Measurements from ENCODE around the gene DNAJB4. TPM values are rescaled to one million over a fixed set of nuclear protein-coding genes. Genes with fewer than 3 reads are reported as not detected.
A peak's percentile ranks its signal among the peaks of the same experiment; 100 is the strongest.

Gene DNAJB4
- total RNA-seq, 1 experiment from 2014 or later: 23.0 TPM

DNA sequence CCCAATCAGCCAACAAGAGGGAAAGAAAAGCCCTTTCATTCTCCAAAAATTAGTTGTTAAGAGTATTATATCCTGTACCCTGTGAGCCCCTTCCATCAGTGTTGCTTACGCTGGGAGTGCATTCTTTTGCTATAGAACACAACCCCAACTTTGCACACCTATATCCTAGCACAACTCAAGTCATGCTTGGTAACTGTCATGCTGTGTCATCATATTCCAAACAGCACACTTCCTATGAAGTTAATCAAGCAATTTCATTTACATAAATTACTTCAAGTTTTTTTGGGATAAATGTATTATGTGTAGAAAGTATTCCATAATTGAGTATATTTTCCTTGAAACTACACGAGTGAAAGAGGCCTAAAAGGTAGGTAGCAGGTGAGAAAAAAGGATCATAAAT lies 45.9 kb upstream of the DNAJB4 start:
- intact Hi-C loops (cut with micrococcal nuclease; ENCODE audit: unreplicated experiment): no loop called here
- H3K4me1 Mint-ChIP-seq (ENCODE audit: low read depth, unreplicated experiment): peaks cover 14% of the 10 kb centered on the region
- CTCF ChIA-PET: no interaction called here
- TF ChIP-seq, protein P1, sequence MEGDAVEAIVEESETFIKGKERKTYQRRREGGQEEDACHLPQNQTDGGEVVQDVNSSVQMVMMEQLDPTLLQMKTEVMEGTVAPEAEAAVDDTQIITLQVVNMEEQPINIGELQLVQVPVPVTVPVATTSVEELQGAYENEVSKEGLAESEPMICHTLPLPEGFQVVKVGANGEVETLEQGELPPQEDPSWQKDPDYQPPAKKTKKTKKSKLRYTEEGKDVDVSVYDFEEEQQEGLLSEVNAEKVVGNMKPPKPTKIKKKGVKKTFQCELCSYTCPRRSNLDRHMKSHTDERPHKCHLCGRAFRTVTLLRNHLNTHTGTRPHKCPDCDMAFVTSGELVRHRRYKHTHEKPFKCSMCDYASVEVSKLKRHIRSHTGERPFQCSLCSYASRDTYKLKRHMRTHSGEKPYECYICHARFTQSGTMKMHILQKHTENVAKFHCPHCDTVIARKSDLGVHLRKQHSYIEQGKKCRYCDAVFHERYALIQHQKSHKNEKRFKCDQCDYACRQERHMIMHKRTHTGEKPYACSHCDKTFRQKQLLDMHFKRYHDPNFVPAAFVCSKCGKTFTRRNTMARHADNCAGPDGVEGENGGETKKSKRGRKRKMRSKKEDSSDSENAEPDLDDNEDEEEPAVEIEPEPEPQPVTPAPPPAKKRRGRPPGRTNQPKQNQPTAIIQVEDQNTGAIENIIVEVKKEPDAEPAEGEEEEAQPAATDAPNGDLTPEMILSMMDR (IDR thresholded peaks at IDR 0.05; ENCODE audit: unreplicated experiment): no peak
- no peak for DNase-seq
- H3K4me3 Mint-ChIP-seq (ENCODE audit: low read depth, unreplicated experiment): no peak overlapping the region
- H3K9me3 Mint-ChIP-seq (ENCODE audit: low read depth, unreplicated experiment): no peaks in the 10 kb centered on the region
- H3K27me3 Mint-ChIP-seq (ENCODE audit: unreplicated experiment): no peaks in the 10 kb centered on the region
- H3K36me3 Mint-ChIP-seq (ENCODE audit: insufficient read depth, unreplicated experiment): peaks cover 55% of the 10 kb centered on the region
- H3K27ac Mint-ChIP-seq (ENCODE audit: unreplicated experiment): peak overlapping the region; percentile 12
- BruUV-seq (replicated peaks): no TSS peak

- no TSS peak for BruUV-seq (replicated peaks)
- intact Hi-C loops (cut with micrococcal nuclease; ENCODE audit: unreplicated experiment): no loop called here
- no peak overlapping the region for H3K4me3 Mint-ChIP-seq (ENCODE audit: low read depth, unreplicated experiment)
- peaks cover 74% of the 10 kb centered on the region for H3K36me3 Mint-ChIP-seq (ENCODE audit: insufficient read depth, unreplicated experiment)
- H3K27ac Mint-ChIP-seq (ENCODE audit: unreplicated experiment): no peak overlapping the region
- no peaks in the 10 kb centered on the region for H3K9me3 Mint-ChIP-seq (ENCODE audit: low read depth, unreplicated experiment)
- DNase-seq: no peak
- no peaks in the 10 kb centered on the region for H3K27me3 Mint-ChIP-seq (ENCODE audit: unreplicated experiment)
- CTCF ChIA-PET: no interaction called here
- peaks cover 23% of the 10 kb centered on the region for H3K4me1 Mint-ChIP-seq (ENCODE audit: low read depth, unreplicated experiment)
- TF ChIP-seq, protein P1 (IDR thresholded peaks at IDR 0.05; ENCODE audit: unreplicated experiment): no peak
Measured at GRCh38 chr1:77961392-77961791, 43.3 kb upstream of the DNAJB4 start.

- TF ChIP-seq, protein P1 (IDR thresholded peaks at IDR 0.05; ENCODE audit: unreplicated experiment): no peak
- BruUV-seq (replicated peaks): no TSS peak
- H3K27ac Mint-ChIP-seq (ENCODE audit: unreplicated experiment): no peak overlapping the region
- DNase-seq: no peak
- no peaks in the 10 kb centered on the region for H3K9me3 Mint-ChIP-seq (ENCODE audit: low read depth, unreplicated experiment)
- intact Hi-C loops (cut with micrococcal nuclease; ENCODE audit: unreplicated experiment): no loop called here
- peaks cover 76% of the 10 kb centered on the region for H3K36me3 Mint-ChIP-seq (ENCODE audit: insufficient read depth, unreplicated experiment)
- CTCF ChIA-PET: no interaction called here
- H3K4me1 Mint-ChIP-seq (ENCODE audit: low read depth, unreplicated experiment): peaks cover 33% of the 10 kb centered on the region
- no peaks in the 10 kb centered on the region for H3K27me3 Mint-ChIP-seq (ENCODE audit: unreplicated experiment)
- no peak overlapping the region for H3K4me3 Mint-ChIP-seq (ENCODE audit: low read depth, unreplicated experiment)
Measured at GRCh38 chr1:77966291-77966690, 38.4 kb upstream of the DNAJB4 start.

GRCh38 chr1:77970192-77970591 lies 34.5 kb upstream of the DNAJB4 start:
- Mint-ChIP-seq H3K27me3 (ENCODE audit: unreplicated experiment) (no peaks in the 10 kb centered on the region), H3K4me3 (ENCODE audit: low read depth, unreplicated experiment) (no peak overlapping the region), H3K9me3 (ENCODE audit: low read depth, unreplicated experiment) (no peaks in the 10 kb centered on the region), H3K36me3 (ENCODE audit: insufficient read depth, unreplicated experiment) (peaks cover 65% of the 10 kb centered on the region), H3K4me1 (ENCODE audit: low read depth, unreplicated experiment) (peaks cover 31% of the 10 kb centered on the region), H3K27ac (ENCODE audit: unreplicated experiment) (no peak overlapping the region)
- DNase-seq: no peak
- CTCF ChIA-PET: no interaction called here
- BruUV-seq (replicated peaks): no TSS peak
- intact Hi-C loops (cut with micrococcal nuclease; ENCODE audit: unreplicated experiment): loop anchor here (10.0 kb wide), 1 partner anchor 215 kb away; the partner anchor contains the start of gene USP33
- TF ChIP-seq, protein P1 (IDR thresholded peaks at IDR 0.05; ENCODE audit: unreplicated experiment): no peak
